ENCODE data around the gene KDM3A.

DNA sequence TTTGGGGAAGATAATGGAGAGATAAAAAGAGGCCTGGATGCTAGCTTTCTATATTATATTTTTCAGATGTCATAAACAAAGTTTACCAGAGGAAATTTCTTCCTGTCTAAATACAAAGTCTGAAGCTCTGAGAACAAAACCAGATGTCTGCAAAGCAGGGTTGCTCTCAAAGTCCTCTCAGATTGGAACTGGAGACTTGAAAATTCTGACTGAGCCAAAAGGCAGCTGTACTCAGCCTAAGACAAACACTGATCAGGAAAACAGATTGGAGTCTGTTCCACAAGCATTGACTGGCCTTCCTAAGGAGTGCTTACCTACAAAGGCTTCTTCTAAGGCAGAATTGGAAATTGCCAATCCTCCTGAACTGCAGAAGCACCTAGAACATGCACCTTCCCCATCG, 25.1 kb downstream of the KDM3A start:
- no peak for TF ChIP-seq POLR2AphosphoS5 (IDR thresholded peaks at IDR 0.05; ENCODE audit: low read depth, low read length)
- TF ChIP-seq, protein P1, sequence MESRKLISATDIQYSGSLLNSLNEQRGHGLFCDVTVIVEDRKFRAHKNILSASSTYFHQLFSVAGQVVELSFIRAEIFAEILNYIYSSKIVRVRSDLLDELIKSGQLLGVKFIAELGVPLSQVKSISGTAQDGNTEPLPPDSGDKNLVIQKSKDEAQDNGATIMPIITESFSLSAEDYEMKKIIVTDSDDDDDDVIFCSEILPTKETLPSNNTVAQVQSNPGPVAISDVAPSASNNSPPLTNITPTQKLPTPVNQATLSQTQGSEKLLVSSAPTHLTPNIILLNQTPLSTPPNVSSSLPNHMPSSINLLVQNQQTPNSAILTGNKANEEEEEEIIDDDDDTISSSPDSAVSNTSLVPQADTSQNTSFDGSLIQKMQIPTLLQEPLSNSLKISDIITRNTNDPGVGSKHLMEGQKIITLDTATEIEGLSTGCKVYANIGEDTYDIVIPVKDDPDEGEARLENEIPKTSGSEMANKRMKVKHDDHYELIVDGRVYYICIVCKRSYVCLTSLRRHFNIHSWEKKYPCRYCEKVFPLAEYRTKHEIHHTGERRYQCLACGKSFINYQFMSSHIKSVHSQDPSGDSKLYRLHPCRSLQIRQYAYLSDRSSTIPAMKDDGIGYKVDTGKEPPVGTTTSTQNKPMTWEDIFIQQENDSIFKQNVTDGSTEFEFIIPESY (IDR thresholded peaks at IDR 0.05; ENCODE audit: borderline replicate concordance, low read depth), result no peak
- TF ChIP-seq GABPA (IDR thresholded peaks at IDR 0.05; ENCODE audit: low read depth), result no peak
- no peak for TF ChIP-seq TAF1 (IDR thresholded peaks at IDR 0.05; ENCODE audit: borderline replicate concordance, low read depth, low read length)
- no peak for TF ChIP-seq RFX5 (IDR thresholded peaks at IDR 0.05; ENCODE audit: low read length)
- no peak for TF ChIP-seq TEAD4 (IDR thresholded peaks at IDR 0.05; ENCODE audit: borderline replicate concordance, insufficient read depth)
